ENCODE results near the gene RNF220.
A peak's percentile ranks its signal among the peaks of the same experiment; 100 is the strongest.

RNF220 gene

DNA sequence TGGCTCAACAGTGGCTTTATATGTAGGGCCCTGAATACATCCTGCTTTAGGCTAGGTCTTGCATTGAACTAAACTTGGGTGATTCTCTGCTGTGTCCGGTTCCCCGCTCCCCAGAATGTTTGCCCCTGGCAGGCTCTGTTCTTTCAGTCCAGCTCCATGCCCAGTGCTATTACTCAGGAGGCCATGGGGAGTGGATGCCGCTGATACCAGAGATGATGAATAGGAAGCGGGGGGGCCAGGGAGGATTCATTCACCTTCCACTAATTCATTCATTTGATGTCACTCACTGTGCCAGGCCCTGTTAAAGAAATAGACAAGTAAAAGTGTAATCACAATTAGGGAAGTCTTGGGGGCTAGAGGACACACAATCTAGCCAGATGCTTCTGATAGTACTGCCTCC is 185.4 kb downstream of the RNF220 start:
- DNase-seq = no peak

DNA sequence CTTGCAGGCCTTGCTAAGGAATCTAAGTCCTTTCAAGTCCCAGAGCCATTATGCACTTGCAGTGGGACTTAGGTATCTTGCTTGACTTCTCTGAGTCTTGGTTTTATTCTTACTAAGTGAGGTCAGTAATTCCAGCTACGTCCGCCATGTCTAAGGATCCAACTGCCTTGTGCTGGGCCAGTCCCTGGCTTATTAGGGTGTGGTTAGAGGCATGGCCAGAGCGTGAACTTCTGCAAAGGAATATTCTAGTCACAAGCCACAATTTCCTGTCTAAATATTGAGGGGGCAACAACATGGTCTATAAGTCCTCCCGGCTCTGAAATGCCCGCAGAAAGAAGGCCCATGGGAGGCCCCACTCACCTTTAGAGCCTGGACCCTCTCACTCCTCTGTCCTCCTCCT is 186.3 kb downstream of the RNF220 start:
- DNase-seq = no peak

DNA sequence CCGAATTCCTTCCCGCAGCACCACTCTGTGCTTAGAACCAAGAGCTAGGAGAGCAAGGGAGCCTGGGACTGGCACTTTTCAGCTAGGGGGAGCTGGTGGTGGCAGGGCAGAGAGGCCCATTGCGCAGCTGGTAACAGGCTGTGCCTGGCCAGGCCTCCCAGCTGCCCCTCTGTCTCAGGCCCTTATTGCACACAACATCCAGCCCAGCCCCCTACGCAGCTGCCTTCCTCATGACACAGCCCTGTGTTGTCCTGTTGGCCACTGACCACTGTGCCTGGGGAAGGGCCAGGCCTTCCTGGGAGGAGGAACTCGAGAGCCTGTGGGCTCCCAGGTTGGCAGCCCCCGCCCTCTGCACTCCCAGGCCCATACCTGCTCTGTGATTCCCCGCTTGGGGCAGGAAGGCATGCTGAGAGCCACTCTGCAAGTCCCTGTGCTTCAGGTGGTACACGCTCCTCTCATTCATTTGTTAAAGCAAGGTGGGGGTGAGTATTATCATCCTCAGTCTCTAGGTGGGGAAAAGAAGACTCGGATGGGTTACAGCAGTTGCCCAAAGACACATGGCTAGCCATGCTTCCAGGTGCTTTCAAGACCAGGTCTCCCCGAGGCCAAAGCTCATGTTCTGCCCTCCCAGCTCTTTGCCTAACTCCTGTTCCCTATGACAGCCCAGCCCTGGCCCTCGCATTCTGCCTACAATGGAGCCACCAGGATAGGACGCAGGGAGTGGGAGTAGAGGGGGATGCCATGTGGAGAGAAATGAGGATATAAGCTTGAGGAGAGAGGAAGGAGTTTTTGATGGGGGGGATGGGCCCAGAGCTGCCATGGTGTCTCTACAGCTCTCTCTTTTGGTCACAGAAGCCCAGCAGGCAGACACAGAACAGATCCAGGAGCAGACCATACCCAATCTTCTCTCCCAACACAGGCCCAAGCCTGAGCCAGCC is 187.4 kb downstream of the RNF220 start:
- DNase-seq = no peak

DNA sequence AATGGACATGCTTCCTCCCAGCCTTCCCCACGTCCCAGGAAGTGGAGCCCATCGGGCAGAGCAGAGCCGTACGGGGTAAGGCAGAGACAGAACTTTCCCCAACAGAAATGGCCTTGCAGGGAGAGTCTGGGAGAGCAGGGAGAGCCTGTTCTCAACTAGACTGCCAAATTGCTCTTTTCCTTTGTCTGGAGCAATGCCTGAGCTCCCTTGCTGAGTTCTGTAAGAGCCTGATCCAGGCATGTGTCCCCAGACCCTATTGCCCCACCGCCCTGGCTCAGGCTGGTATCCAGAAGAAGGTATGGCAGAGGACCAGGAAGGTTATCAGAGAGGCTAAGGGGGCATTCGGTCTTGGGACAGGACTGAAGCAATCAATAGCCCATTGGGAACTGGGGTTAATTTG is 189.3 kb downstream of the RNF220 start:
- DNase-seq = no peak

DNA sequence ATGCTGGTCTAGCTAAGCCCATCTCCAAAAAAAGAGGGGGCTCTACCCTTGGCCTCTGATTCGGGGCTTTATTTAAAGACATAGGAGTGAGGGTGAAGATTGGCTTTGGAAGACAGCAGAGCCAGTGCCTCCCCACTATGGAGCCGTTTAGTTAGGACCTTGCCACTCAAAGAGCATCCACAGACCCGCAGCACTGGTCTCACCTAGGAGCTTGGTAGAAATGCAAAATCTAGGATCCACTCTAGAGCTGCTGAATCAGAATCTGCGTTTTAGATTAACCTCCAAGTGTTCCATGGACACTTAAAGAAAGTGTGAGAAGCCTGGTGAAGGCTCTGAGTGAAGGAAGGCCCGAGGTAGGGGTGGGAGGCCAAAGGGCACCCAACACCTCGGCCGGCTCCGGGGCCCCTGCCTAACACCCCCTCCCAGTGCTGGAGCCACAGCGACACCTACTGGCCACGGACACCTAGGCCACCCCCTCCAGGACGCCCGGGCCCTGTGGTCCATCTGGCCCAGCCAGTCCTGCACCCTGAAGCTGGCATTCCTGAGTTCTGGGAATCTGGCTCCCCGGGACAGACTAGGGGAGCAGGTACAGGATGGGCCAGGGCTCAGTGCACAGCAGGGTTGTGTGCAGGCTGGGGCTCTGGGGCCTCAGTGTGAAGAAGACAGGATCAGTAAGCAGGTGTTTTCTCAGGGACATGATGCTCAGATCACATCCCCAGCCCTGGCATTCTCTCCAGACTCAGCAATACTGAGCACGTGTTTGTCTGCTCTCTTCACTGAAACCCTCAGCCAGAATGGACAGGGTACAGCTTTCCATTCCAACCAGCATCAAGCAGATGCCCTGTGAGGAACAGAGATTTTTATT is 190.0 kb downstream of the RNF220 start:
- peak; percentile 64 for DNase-seq

DNA sequence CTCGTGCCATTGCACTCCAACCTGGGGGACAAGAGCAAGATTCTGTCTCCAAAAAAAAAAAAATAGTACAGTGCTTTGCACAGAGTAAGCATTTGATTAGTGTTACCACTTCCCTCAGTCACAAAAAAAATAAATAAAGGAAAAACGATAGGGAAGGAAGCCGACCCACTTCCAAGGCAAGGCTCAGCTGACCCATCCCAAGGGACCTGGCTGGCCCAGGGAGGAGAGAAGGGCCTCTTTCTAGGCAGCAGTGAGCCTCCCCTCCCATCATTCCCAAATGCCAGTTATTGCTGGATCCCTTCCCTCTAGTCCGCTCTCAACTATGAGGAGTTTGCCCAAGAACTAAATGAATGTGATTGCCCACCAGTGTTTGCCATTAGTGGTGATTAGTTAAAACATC is 191.5 kb downstream of the RNF220 start:
- no peak for DNase-seq

DNA sequence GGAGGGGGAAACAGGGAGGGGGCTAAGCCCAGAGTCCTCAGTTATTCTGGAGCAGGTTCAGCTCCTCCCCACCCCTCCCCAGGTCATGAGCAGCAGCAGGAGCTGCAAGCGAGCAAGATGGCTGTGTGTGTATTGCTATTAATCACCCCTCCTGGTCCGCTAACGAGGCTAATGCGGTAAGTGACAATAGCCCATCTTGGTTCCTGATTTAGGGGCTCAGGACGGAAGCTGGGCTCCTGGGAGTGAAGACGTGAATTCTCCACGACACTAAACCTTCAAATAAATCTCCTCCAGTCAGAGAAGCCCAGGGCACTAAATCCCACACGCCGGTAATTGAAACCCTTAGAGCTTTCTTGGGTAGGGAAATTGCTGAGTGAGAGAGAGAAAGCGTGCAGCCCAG is 193.1 kb downstream of the RNF220 start:
- no peak for DNase-seq

DNA sequence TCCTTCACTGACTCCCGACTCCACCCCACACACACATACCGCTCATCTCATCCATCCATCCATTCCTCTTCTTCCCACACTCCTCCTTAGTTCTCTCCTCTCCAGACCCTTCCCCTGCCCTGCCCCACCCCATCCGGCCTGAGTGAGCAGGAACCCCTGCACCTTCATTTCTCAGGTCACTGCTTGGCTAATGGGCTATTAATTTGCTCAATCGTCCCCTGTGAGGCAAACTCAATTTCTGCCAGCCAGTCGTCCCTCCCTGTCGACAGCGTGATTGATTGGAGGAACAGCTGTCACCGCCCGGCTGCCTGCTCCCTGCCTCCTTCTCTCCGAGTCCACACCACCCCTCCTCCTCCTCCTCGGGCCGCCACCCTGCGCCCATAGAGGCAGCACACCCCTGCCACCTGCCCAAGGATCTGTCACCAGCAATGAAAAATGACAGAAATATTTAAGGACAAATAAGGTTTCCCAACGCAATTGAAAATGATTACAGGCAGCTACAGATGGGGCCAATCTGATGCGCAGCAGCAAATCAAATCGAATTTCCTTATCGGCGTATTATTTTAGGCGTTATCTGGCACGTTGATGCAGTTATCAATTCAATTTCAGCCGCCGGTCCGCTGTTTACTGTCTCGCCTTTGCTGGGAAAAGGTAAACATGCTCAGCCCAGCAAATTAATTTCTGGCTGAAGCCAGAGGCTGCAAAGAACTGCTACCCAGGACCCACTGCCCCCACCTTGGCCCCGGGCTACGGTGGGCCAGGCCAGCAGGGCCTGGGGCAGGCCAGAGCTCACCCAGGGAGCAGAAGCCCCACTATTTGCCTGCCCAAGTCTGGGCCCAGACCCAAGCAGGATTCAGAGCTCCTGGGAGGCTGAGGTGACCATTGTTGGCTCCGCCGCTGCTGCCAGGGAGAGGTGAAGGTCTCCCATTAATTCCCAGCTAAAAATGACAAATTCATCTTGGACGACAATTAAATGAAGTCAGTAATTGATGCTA is 197.9 kb downstream of the RNF220 start:
- DNase-seq = no peak

DNA sequence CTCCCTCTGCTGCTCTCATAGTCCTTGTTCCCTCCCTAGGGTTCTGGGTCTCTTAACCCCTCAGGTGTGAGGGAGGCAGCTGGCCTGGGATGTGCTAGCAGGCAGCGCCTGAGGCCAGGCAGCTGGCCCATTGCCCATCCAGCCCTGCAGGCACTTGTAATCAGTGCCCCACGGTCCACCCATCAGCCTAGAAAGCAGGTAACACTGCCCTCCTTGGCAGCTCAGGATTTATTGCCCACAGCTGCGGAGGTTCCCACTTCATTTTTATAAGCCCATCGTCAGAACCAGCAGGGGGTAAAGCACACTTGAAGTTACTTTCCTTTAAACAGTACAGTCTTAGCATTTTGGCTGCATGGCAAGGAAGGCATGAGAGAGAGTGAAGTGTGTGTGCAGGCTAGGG is 198.7 kb downstream of the RNF220 start:
- DNase-seq = no peak

DNA sequence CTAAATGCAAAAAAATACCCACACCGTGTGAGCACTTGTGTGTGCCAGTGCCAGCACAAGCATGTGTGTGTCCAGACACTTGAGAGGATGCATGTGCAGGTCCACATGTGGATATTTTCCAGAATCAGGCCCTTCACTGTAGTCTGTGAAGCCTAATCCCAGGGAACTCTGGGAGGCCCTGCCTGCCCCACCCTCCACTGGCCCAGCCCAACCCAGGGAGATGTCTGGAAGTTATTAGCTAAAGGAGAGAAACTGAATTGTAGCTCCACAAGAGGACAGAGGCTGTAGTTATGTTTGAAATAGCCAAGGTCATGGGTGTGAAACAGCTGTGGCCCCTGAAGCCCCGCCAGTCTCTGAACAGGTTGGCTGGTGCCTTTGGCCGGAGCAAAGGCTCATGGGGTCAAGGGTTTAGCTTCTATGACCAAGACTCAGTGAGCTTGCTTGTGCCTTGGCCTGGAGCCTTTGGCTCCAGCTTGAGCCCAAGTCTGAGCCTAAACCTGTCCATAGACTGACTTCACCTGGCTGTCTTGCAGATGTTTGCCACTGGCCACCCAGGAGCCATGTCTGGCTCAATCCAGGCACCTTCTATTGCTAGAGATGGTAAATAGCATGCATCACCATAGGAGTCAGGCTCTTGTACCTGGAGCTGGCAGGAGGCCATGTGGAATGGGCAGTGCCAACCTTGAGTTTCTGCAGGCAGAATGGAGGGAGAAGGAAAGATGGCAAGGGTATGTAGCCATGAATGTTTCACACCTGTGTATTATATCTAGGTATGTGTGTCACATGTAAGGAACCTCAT is 199.3 kb downstream of the RNF220 start:
- no peak for DNase-seq

DNA sequence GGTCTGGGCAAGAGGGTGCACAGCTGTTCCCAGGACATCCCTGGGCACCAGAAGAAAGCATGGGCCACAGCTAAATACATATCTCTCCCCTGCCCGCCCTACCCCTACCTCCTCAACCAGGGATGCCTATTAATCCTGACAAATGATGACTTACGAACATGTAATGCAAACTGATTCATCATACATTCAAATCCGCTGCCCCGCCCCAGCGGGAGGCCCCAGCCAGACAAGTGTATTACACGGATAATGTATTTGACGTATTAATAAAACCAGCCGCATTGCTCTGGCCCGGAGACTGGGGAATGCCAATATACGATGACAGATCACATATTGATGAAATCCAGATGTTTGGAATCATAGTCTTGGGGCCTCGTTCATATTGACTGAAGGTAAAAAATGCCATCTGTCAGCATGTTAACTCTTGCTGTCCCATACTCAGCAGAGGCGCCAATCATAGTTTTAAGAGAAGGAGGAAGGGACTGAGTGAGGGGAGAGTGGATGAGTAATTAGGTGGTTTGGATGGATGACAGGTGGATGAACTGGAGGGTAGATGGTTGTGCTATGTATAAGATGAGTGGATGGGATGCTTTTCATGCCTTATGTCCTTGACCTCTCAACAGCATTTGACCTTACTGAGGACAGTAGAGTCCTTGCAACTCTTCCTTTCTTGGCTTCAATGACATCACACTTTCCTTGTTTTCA is 201.0 kb downstream of the RNF220 start:
- peak; percentile 54 for DNase-seq

DNA sequence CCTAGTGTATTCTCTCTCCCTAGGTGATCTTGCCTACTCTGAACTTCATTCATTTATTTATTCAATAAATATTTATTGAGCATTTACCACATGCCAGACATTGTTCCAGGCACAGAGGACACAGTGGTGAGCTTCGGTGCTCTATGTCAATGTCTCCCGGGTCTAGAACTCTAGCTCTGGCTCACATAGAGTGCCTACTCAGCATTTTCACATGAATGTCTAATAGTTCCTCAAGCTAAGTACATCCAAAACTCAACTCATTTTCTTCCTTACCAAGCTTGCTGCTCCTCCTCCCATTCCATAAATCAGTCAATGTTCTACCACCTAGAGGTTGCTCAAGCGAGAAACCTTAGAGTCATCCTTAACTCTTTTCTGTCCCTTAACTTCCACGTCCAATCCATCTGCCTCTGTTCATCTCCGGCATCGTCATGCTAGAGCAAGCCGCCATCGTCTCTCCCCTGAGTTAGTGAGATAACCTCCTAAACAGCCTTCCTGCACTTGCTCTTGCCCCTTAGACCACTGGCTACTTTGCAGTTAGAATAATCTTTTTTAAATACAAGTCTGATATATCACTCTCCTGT is 201.7 kb downstream of the RNF220 start:
- DNase-seq = no peak

DNA sequence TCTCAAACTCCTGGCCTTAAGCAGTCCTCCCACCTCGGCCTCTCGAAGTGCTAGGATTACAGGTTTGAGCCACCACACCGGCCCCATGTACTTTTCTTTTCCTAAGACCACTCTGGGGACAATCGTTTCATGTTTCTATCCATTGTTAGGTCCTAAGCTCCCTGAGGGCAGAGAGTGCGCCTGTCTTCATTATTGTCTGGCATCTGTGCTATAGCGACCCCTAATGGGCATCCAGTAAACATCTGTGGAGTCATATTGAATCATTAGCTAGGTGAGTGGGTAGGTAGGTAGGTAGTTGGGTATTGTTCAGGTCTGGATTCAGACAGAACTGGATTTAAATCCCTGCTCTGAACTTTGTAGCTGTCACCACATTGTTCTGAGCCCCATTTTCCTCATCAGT is 203.1 kb downstream of the RNF220 start:
- no peak for DNase-seq

DNA sequence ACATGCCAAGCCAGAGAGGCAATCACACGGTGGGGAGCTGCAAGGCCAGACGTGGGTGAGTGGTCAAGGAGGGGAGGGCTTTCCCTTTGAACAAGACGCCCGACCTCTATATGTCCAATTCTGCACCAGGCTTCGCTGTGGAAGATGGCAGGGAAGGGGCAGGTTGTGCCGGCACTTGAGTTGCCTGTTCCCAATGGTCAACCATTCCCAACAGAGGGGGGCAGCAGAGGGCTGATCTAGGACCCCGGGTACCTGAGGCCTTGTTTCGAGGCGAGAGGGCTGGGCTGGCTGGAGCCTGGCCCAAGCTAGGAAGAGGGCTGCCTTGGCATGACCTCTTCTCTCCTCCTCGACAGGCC is 204.3 kb downstream of the RNF220 start:
- no peak for DNase-seq

DNA sequence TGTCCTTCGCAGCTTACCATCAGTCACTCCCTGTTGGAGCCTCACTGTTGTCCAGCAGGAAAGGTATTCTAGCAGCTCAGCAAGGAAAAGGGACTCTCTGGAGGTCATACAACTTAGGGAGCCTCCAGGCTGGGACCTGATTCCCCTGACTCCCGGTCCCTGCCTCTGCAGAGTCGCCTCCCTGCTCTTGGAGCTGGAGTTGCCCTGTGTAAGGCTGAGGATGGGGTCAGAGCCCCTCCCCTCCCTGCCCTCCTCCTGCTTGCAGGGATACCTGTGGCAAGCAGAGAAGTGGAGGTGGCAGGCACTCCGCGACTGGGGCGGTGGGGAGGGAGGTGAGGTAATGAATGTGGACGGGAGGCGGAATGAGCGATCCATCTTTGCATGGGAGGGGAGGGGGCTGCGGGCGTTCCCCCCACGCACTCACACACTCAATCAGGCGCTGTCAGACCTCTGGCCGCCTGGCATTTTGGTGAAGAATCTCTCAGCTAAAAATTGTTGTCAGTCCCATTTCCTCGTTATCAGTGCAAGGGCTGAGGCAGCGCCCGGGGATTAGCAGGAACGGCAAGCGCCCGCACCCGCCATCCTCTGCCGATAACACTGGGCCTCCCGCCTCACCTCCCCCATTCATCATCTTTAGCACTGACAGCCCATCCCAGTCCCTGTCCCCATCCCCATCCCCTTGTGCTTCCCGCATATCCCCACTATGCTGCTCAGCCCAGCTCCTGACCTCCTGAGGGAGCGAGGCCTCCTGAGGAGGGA is 204.9 kb downstream of the RNF220 start:
- no peak for DNase-seq

DNA sequence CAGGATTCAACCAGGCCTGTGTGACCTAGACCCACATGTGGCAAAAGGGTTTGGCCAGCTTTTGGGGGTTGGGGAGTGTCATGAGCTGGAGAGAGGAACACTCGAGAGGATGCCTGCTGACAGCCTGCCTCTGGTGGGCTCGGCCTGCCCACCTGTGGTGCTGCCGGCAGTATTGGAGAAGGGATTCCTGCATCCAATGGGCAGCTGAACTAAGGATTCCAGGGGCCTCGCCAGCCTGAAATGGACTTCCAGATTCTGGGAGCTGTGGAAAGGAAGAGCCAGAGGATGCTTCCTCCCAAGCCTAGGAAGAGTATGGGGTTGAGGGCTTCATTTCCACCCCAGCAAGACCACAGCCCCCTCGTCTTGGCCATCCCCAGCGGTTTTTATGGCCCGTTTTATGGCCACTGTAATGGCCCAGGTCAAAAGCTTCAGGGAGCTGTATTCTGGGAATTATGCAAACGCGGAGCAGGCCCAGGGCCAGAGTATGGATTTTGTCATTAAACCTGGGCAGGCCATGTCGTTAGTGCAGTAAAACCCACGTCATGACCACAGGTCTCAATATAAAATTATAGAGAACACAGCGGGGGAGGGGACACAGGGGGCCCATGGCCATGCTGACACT is 205.6 kb downstream of the RNF220 start:
- DNase-seq = peak; percentile 31

DNA sequence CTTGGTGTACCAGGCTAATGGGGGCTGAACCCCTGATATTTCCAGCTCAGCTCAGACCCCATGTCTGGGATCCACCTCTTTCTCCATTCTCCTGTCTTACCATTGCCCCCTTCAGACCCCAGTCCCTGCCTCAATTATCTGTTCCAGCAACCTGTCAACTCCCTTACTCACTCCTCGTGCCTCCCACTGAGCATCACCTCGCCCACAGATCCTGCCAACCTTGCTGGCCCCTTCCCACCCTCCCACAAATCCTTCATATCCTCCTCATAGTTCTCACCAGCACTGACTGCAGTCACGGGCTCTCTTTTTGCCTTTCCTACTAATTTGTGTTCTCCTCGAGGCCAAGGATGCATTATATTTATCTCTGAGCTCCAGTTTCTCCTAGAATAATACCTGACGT is 206.4 kb downstream of the RNF220 start:
- DNase-seq = no peak

DNA sequence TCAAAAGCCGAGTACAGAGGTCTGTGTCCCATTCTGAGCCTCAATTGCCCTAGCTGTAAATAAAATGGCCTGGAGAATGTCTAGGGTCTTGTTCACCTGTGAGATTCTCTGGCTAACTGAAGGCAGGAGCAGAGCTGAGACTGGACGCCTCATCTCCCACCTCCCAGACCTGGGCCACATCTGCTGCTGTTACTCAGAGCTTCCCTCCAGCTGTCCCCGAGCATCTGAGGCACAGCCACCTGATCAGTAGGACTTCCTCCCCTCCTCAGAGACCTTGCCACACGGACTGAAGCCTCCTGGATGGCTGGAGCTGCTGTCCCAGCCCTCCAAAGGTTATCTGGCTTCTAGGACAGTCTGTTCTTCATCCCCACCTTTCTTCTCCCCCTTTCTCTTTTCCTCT is 206.8 kb downstream of the RNF220 start:
- DNase-seq = no peak

DNA sequence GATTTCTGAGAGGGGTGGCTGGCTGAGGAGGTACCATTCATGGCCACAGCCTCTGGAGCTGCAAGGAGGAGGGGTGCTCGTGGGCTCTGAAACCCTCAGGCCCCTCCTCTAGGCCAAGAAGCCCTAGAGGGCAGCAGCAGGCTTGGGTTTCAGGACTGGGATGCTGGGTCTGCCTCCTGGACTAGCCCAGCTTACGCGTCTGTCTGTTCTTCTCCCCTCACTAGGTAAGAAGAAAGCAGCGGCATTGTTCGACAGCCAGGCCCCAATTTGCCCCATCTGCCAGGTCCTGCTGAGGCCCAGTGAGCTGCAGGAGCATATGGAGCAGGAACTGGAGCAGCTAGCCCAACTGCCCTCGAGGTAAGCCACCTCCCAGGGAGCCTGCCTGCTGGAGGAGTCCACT is 208.9 kb downstream of the RNF220 start:
- DNase-seq = no peak

Measured in NCI-H526 treated with DMSO at 0.1 percent for 48 hours (cell line).